IMR-90 (cell line): ENCODE measurements around the gene COL5A1. TPM values are rescaled to one million over a fixed set of nuclear protein-coding genes. Genes with fewer than 3 reads are reported as not detected.

Experiments
- ATAC-seq: fragments of 200-7000 bp; cut with Tn5 transposase; 2 replicates; pipeline ENCODE4 v1.9.1; 2020; ENCODE audit warnings: low read depth, mild to moderate bottlenecking, moderate library complexity
- BruUV-seq: library from RNA; stranded (reverse); fragments of 400-500 nt; replicated peaks from 2 replicates; lab custom pipeline; 2021; lab: Mats Ljungman, UMichigan
- CTCF ChIA-PET: fragments of 300-600 bp; formaldehyde crosslinking; extraction: SDS; loops from one replicate; lab custom pipeline; 2021; ENCODE audit warnings: antibody characterized with exemption; lab: Yijun Ruan, JAX
- POLR2A ChIA-PET: fragments of 300-600 bp; sonication (Branson Sonifier 250); formaldehyde crosslinking; loops from one replicate; lab custom pipeline; 2022; ENCODE audit warnings: antibody characterized with exemption; ENCODE audit not compliant: unreplicated experiment; lab: Charles Lee
- DNase-seq: peaks from one replicate; pipeline ENCODE4 v3.0.0; 2013
- H2AFZ ChIP-seq: replicated peaks from 2 replicates; pipeline ENCODE3; 2013; ENCODE audit warnings: low read length, mild to moderate bottlenecking; ENCODE audit not compliant: poor library complexity
- H2AK5ac ChIP-seq: 2 replicates; pipeline ENCODE4 v1.6.1; 2013; ENCODE audit warnings: low read depth, low read length, inconsistent platforms
- H2AK9ac ChIP-seq: replicated peaks from 2 replicates; pipeline ENCODE3; 2013; ENCODE audit warnings: mild to moderate bottlenecking, low read depth, low read length, moderate library complexity; ENCODE audit not compliant: poor library complexity
- H2BK120ac ChIP-seq: 2 replicates; pipeline ENCODE4 v1.6.1; 2013; ENCODE audit warnings: low read depth, low read length, inconsistent platforms
- H2BK15ac ChIP-seq: 3 replicates; pipeline ENCODE4 v1.6.1; 2013; ENCODE audit warnings: low read depth, low read length, inconsistent platforms
- H2BK20ac ChIP-seq: 2 replicates; pipeline ENCODE4 v1.6.1; 2013; ENCODE audit warnings: low read depth, mild to moderate bottlenecking, inconsistent platforms, low read length, moderate library complexity
- H2BK5ac ChIP-seq: 2 replicates; pipeline ENCODE4 v1.6.1; 2013; ENCODE audit warnings: mild to moderate bottlenecking, low read depth, low read length, inconsistent platforms; ENCODE audit not compliant: poor library complexity, severe bottlenecking
- H3K14ac ChIP-seq: replicated peaks from 2 replicates; pipeline ENCODE4 v1.6.1; 2013; ENCODE audit warnings: low read depth, low read length, inconsistent platforms
- H3K18ac ChIP-seq: 2 replicates; pipeline ENCODE4 v1.6.1; 2013; ENCODE audit warnings: low read depth, low read length, control low read depth
- H3K23ac ChIP-seq: 2 replicates; pipeline ENCODE4 v1.6.1; 2013; ENCODE audit warnings: low read depth, low read length, inconsistent platforms
- H3K27ac ChIP-seq: 2 replicates; pipeline ENCODE4 v1.5.1; 2013; ENCODE audit warnings: mild to moderate bottlenecking, control low read depth, low read length; ENCODE audit not compliant: insufficient read depth
- H3K27me3 ChIP-seq: 2 replicates; pipeline ENCODE4 v1.6.1; 2013; ENCODE audit warnings: low read length; ENCODE audit not compliant: control insufficient read depth, insufficient read depth
- H3K36me3 ChIP-seq: 2 replicates; pipeline ENCODE4 v1.6.1; 2013; ENCODE audit warnings: low read length, mixed read lengths; ENCODE audit not compliant: control insufficient read depth, insufficient read depth
- H3K4ac ChIP-seq: 2 replicates; pipeline ENCODE4 v1.6.1; 2013; ENCODE audit warnings: low read depth, low read length, inconsistent platforms
- H3K4me1 ChIP-seq: 2 replicates; pipeline ENCODE4 v1.6.1; 2013; ENCODE audit warnings: low read length, mixed read lengths; ENCODE audit not compliant: control insufficient read depth, insufficient read depth
- H3K4me2 ChIP-seq: 2 replicates; pipeline ENCODE4 v1.6.1; 2013; ENCODE audit warnings: low read depth, mild to moderate bottlenecking, control low read depth, low read length, moderate library complexity
- H3K4me3 ChIP-seq: 2 replicates; pipeline ENCODE4 v1.5.1; 2013; ENCODE audit warnings: low read depth, mild to moderate bottlenecking, control low read depth, low read length, moderate library complexity; ENCODE audit not compliant: insufficient read depth
- H3K56ac ChIP-seq: 2 replicates; pipeline ENCODE4 v1.6.1; 2013; ENCODE audit warnings: low read length, inconsistent platforms; ENCODE audit not compliant: insufficient read depth; ENCODE audit errors: extremely low read depth
- H3K79me1 ChIP-seq, 2 experiments: 2 replicates each; pipeline ENCODE4 v1.6.1; 2013; ENCODE audit warnings: low read length in 2 of 2, inconsistent platforms in 1 of 2, low read depth in 1 of 2
- H3K9ac ChIP-seq: 2 replicates; pipeline ENCODE4 v1.6.1; 2013; ENCODE audit warnings: low read depth, low read length, control low read depth
- H3K9me1 ChIP-seq: 2 replicates; pipeline ENCODE4 v1.6.1; 2013; ENCODE audit warnings: low read length, inconsistent platforms; ENCODE audit not compliant: insufficient read depth
- H3K9me3 ChIP-seq: 2 replicates; pipeline ENCODE4 v1.6.1; 2013; ENCODE audit warnings: low read length; ENCODE audit not compliant: control insufficient read depth, insufficient read depth
- H4K20me1 ChIP-seq: 2 replicates; pipeline ENCODE4 v1.6.1; 2013; ENCODE audit warnings: low read length, inconsistent platforms; ENCODE audit not compliant: insufficient read depth
- H4K5ac ChIP-seq: 2 replicates; pipeline ENCODE4 v1.6.1; 2013; ENCODE audit warnings: mild to moderate bottlenecking, low read depth, low read length, control low read depth
- H4K8ac ChIP-seq, 2 experiments: 2 replicates each; pipeline ENCODE4 v1.6.1; 2013; ENCODE audit warnings: low read depth in 2 of 2, low read length in 2 of 2, control low read depth in 1 of 2, inconsistent platforms in 1 of 2
- H4K91ac ChIP-seq: 2 replicates; pipeline ENCODE4 v1.6.1; 2013; ENCODE audit warnings: low read depth, low read length, inconsistent platforms; ENCODE audit not compliant: insufficient read depth
- CEBPB ChIP-seq: IDR thresholded peaks from 2 replicates; pipeline ENCODE4 v1.6.1; 2012; ENCODE audit warnings: low read depth, low read length, improper control_type of control experiment
- CHD1 ChIP-seq: IDR thresholded peaks from 2 replicates; pipeline ENCODE4 v1.6.1; 2012; ENCODE audit warnings: low read depth, low read length, improper control_type of control experiment
- FOS ChIP-seq: fragments of 150-350 bp; IDR thresholded peaks from 2 replicates; pipeline ENCODE4 v1.6.1; 2016; ENCODE audit warnings: low read depth, low read length
- MXI1 ChIP-seq: IDR thresholded peaks from 2 replicates; pipeline ENCODE4 v1.6.1; 2012; ENCODE audit warnings: low read depth, mild to moderate bottlenecking, low read length, moderate library complexity, borderline replicate concordance
- NFE2L2 ChIP-seq: fragments of 150-350 bp; IDR thresholded peaks from 2 replicates; pipeline ENCODE4 v1.6.1; 2016; ENCODE audit warnings: low read depth, mild to moderate bottlenecking, low read length
- POLR2A ChIP-seq: IDR thresholded peaks from 2 replicates; pipeline ENCODE4 v1.6.1; 2012; ENCODE audit warnings: mild to moderate bottlenecking, low read depth, low read length
- RAD21 ChIP-seq: IDR thresholded peaks from 2 replicates; pipeline ENCODE4 v1.6.1; 2012; ENCODE audit warnings: low read length, improper control_type of control experiment
- RCOR1 ChIP-seq: IDR thresholded peaks from 2 replicates; pipeline ENCODE4 v1.6.1; 2012; ENCODE audit warnings: mild to moderate bottlenecking, low read length, improper control_type of control experiment; ENCODE audit not compliant: insufficient replicate concordance
- SMC3 ChIP-seq: fragments of 150-350 bp; IDR thresholded peaks from 2 replicates; pipeline ENCODE4 v1.6.1; 2016; ENCODE audit warnings: low read depth, mild to moderate bottlenecking, antibody characterized with exemption, low read length, moderate library complexity
- WGBS, 2 experiments: methylation state at CpG; one replicate each; pipeline versions ENCODE4 v1.1.5 to v1.1.7; 2013; ENCODE audit warnings: missing lambda C conversion rate in 2 of 2; ENCODE audit not compliant: insufficient read length in 1 of 2; ENCODE audit errors: extremely low coverage in 2 of 2; 5-methylcytosine and 5-hydroxymethylcytosine counted together
- dilution Hi-C: fragments of 300-500 bp; cut with HindIII; formaldehyde crosslinking; loops from one replicate; pipeline ENCODE4 v1.14.3; 2018; ENCODE audit warnings: low sequenced_read_pairs; ENCODE audit not compliant: unreplicated experiment
- in situ Hi-C: fragments of 300-500 bp; cut with MboI; formaldehyde crosslinking; loops from 3 replicates; pipeline ENCODE4 v1.14.3; 2019; ENCODE audit warnings: low sequenced_read_pairs, inconsistent platforms, mixed read lengths
- intact Hi-C: fragments of 100-400 bp; cut with micrococcal nuclease; formaldehyde crosslinking; loops from 2 replicates; pipeline ENCODE4 v1.10.0; 2022
- polyA plus RNA-seq, 3 experiments: library from polyadenylated mRNA; depleted of rRNA; stranded (reverse); fragments of >200 nt; gene quantifications; 2 replicates each; pipeline ENCODE4 v1.2.3, GENCODE V29; 2012; ENCODE audit warnings: low replicate concordance in 1 of 3
- total RNA-seq: library from RNA; depleted of rRNA; stranded (reverse); fragments of >200 nt; gene quantifications from 2 replicates; pipeline ENCODE4 v1.2.3, GENCODE V29; 2012
- TF ChIP-seq, protein P1 (sequence below): fragments of 150-350 bp; IDR thresholded peaks from 2 replicates; pipeline ENCODE4 v1.6.1; 2017; ENCODE audit warnings: mild to moderate bottlenecking, antibody characterized with exemption, low read length, low read depth
- TF ChIP-seq, protein P2 (sequence below): fragments of 150-350 bp; IDR thresholded peaks from 2 replicates; pipeline ENCODE4 v1.6.1; 2016; ENCODE audit warnings: low read depth, mild to moderate bottlenecking, low read length, moderate library complexity, borderline replicate concordance
- TF ChIP-seq, protein P3 (sequence below): conservative IDR thresholded peaks from 2 replicates; pipeline ENCODE4 v1.5.1; 2012; ENCODE audit warnings: mild to moderate bottlenecking, low read depth, low read length, improper control_type of control experiment

COL5A1 gene
- total and polyA plus RNA-seq, 2 of the 4 experiments (the other 2 are of a cell fraction), result 19.2 to 173 TPM

DNA sequence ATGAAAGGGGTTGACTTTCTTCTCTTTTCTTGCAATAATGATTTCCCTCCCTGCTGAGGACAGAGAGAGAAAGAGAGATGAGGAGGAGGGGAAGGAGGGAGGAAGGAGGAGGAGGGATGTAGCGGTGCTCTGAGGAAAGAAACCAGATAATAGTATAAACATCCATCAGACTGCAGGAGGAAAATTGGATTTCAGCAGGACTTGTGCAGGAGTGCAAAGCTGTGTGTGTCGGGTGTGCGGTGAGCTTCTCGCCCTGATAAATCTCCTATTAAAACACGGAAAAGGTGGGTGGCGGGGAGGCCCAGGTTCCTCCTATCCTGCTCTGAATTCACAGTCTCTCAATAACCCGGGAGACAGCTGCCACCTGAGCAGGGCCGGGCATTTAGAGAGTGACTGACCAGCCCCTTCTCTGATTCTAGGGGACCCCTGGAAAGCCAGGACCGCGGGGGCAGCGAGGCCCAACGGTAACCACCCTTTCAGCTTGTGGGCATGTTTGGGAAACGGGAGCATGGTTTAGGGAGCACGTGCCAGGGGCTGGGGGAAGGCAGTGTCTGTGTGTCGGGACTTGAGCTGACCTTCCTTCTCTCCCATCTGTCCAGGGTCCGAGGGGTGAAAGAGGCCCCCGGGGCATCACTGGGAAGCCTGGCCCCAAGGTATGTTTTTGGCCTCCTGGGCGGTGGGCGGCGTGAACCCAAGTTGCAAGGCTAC is 153.2 kb downstream of the COL5A1 start:
- ATAC-seq, result no peak
- POLR2A ChIA-PET, result no interaction called here
- no TSS peak for BruUV-seq

More for the DNA sequence above, 153.2 kb downstream of the COL5A1 start:
- CTCF ChIA-PET, result no interaction called here
- Histone ChIP-seq H3K9me3 (no peaks in the 10 kb centered on the region), H3K56ac (no peak overlapping the region), H3K18ac (no peak overlapping the region), H4K91ac (no peak overlapping the region), H3K14ac (no peak overlapping the region), H4K5ac (no peak overlapping the region), H2AK9ac (no peak overlapping the region), H3K23ac (no peak overlapping the region), H4K8ac (no peak overlapping the region), H2BK5ac (no peak overlapping the region), H4K20me1 (peaks cover 11% of the 10 kb centered on the region), H3K79me1 (peaks cover 7 to 34% of the 10 kb centered on the region in 2 experiments; a peak in 3 of 4 replicates), H2BK20ac (no peak overlapping the region), H3K4me2 (no peak overlapping the region), H3K9ac (no peak overlapping the region), H2AK5ac (no peak overlapping the region), H3K27me3 (no peaks in the 10 kb centered on the region), H3K27ac (no peak overlapping the region), H3K9me1 (peaks cover 14% of the 10 kb centered on the region), H3K4me1 (no peaks in the 10 kb centered on the region), H2AFZ (no peak overlapping the region), H3K4ac (no peak overlapping the region), H3K36me3 (peaks cover 80% of the 10 kb centered on the region), H2BK120ac (no peak overlapping the region), H2BK15ac (no peak overlapping the region), H3K4me3 (no peak overlapping the region)
- WGBS, 2 experiments, result 80% methylated on average over 5 of the region's 20 CpGs; no CpG with 5 or more reads in 1 of the 2 experiments
- intact Hi-C loops, result no loop called here
- dilution Hi-C loops, result no loop called here
- in situ Hi-C loops, result no loop called here
- DNase-seq, result no peak
- TF ChIP-seq, protein P1, sequence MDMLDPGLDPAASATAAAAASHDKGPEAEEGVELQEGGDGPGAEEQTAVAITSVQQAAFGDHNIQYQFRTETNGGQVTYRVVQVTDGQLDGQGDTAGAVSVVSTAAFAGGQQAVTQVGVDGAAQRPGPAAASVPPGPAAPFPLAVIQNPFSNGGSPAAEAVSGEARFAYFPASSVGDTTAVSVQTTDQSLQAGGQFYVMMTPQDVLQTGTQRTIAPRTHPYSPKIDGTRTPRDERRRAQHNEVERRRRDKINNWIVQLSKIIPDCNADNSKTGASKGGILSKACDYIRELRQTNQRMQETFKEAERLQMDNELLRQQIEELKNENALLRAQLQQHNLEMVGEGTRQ, result no peak
- TF ChIP-seq POLR2A (no peak), CHD1 (no peak), NFE2L2 (no peak), CEBPB (no peak), MXI1 (no peak), SMC3 (no peak), FOS (no peak), RAD21 (no peak), RCOR1 (no peak)
- TF ChIP-seq, protein P2, sequence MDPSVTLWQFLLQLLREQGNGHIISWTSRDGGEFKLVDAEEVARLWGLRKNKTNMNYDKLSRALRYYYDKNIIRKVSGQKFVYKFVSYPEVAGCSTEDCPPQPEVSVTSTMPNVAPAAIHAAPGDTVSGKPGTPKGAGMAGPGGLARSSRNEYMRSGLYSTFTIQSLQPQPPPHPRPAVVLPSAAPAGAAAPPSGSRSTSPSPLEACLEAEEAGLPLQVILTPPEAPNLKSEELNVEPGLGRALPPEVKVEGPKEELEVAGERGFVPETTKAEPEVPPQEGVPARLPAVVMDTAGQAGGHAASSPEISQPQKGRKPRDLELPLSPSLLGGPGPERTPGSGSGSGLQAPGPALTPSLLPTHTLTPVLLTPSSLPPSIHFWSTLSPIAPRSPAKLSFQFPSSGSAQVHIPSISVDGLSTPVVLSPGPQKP, result no peak
- TF ChIP-seq, protein P3, sequence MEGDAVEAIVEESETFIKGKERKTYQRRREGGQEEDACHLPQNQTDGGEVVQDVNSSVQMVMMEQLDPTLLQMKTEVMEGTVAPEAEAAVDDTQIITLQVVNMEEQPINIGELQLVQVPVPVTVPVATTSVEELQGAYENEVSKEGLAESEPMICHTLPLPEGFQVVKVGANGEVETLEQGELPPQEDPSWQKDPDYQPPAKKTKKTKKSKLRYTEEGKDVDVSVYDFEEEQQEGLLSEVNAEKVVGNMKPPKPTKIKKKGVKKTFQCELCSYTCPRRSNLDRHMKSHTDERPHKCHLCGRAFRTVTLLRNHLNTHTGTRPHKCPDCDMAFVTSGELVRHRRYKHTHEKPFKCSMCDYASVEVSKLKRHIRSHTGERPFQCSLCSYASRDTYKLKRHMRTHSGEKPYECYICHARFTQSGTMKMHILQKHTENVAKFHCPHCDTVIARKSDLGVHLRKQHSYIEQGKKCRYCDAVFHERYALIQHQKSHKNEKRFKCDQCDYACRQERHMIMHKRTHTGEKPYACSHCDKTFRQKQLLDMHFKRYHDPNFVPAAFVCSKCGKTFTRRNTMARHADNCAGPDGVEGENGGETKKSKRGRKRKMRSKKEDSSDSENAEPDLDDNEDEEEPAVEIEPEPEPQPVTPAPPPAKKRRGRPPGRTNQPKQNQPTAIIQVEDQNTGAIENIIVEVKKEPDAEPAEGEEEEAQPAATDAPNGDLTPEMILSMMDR, result no peak
